LNCaP clone FGC (cell line): ENCODE data around the gene DPH5.
A peak's percentile ranks its signal among the peaks of the same experiment; 100 is the strongest.
"Not testable (repeated sequence)": the region's sequence is repeated elsewhere in the genome, so short reads cannot be mapped to it uniquely, and the experiment has no call there.

Source experiments
- DNase-seq: peaks from one replicate; pipeline ENCODE4 v3.0.0-alpha.2; 2011; ENCODE audit warnings: low read depth
- H3K4me3 ChIP-seq: 2 replicates; pipeline ENCODE4 v1.5.1; 2011; ENCODE audit warnings: mild to moderate bottlenecking, low read depth, low read length, control low read depth
- CTCF ChIP-seq: IDR thresholded peaks from 2 replicates; pipeline ENCODE4 v1.5.1; 2012; ENCODE audit warnings: mild to moderate bottlenecking; ENCODE audit not compliant: control insufficient read depth, insufficient read depth; ENCODE audit errors: extremely low read depth

Gene DPH5

GRCh38 chr1:101033017-101033416 lies 7.4 kb upstream of the DPH5 start:
- H3K4me3 ChIP-seq = no peak overlapping the region
- TF ChIP-seq CTCF = no peak
- DNase-seq = no peak

- not testable (repeated sequence) for H3K4me3 ChIP-seq, DNase-seq
Observed at GRCh38 chr1:101032129-101032528, 6.5 kb upstream of the DPH5 start.

DNA sequence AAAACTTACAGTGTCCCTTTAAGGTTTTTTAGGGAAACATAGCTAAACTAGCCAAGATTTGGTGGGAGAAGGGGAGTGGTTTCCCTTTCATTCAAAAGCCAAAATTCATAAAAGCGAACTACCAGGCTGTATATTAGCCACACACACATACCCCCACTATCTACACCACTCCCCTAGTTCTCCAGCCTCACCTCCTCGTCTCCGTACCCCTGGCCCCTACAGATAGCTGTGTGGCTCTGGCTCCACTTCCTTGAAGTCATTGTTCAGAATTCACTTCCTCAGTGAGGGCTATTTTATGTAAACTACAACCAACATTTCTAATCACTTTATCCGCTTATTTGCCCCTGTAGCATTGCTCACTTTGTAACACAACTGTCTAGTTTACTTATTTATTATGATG lies 5.3 kb upstream of the DPH5 start:
- no peak for TF ChIP-seq CTCF
- DNase-seq = no peak
- H3K4me3 ChIP-seq = no peak overlapping the region

GRCh38 chr1:101029184-101029583 lies 3.6 kb upstream of the DPH5 start:
- H3K4me3 ChIP-seq = no peak overlapping the region
- TF ChIP-seq CTCF = no peak
- no peak for DNase-seq

- no peak overlapping the region for H3K4me3 ChIP-seq
- no peak for DNase-seq
- TF ChIP-seq CTCF = no peak
Observed at GRCh38 chr1:101028466-101028865, 2.9 kb upstream of the DPH5 start.

GRCh38 chr1:101027194-101027772 lies 1.7 kb upstream of the DPH5 start:
- H3K4me3 ChIP-seq = no peak overlapping the region; the same call in 1 of the 2 replicates
- no peak for DNase-seq
- TF ChIP-seq CTCF = no peak

- H3K4me3 ChIP-seq = peak overlapping the region; percentile 72
- no peak for TF ChIP-seq CTCF
- DNase-seq = no peak
Observed at GRCh38 chr1:101026430-101026788, 825 bp upstream of the DPH5 start.
